Mononuclear cell (primary cell): ENCODE measurements around the gene ELAVL1. TPM values are rescaled to one million over a fixed set of nuclear protein-coding genes. Genes with fewer than 3 reads are reported as not detected.
"Not testable (repeated sequence)": the region's sequence is repeated elsewhere in the genome, so short reads cannot be mapped to it uniquely, and the experiment has no call there.

ENCODE experiments used
- H3K27me3 ChIP-seq: 2 replicates; pipeline ENCODE4 v1.6.0; 2011; ENCODE audit warnings: low read length, control low read depth; ENCODE audit not compliant: insufficient read depth
- H3K4me1 ChIP-seq: 2 replicates; pipeline ENCODE4 v1.5.1; 2011; ENCODE audit warnings: mild to moderate bottlenecking, low read length, control low read depth; ENCODE audit not compliant: insufficient read depth
- H3K4me3 ChIP-seq: 2 replicates; pipeline ENCODE4 v1.5.1; 2011; ENCODE audit warnings: mild to moderate bottlenecking, low read length, moderate library complexity
- H3K9me3 ChIP-seq: 2 replicates; pipeline ENCODE4 v1.5.1; 2011; ENCODE audit warnings: low read depth, mild to moderate bottlenecking, control low read depth, low read length
- total RNA-seq: library from RNA; depleted of rRNA; stranded (reverse); fragments of >200 nt; gene quantifications from one replicate; pipeline ENCODE4 v1.2.3, GENCODE V29; 2012

ELAVL1 gene
- total RNA-seq, 1 donor: 9.2 TPM

DNA sequence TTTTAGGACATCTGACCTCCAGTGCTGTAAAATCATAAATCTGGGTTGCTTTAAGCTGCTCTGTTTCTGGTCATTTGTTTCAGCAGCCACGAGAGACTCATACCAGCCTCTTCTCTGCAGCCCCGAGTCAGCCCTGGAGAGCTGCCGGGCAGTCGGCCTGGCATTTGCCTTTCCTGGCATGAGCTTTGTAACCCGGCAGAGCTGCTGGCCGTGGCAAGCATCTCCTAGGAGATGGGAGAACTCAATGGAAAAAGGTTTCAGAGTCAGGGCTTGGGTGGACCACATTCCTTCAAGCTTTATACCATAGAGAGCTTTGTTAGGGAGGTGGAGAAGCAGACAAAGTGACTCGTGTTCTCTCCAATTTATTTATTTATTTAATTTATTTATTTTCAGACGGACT is 25.5 kb upstream of the ELAVL1 start:
- Histone ChIP-seq H3K4me3 (no peak overlapping the region), H3K4me1 (no peaks in the 10 kb centered on the region), H3K9me3 (no peaks in the 10 kb centered on the region), H3K27me3 (no peaks in the 10 kb centered on the region)

DNA sequence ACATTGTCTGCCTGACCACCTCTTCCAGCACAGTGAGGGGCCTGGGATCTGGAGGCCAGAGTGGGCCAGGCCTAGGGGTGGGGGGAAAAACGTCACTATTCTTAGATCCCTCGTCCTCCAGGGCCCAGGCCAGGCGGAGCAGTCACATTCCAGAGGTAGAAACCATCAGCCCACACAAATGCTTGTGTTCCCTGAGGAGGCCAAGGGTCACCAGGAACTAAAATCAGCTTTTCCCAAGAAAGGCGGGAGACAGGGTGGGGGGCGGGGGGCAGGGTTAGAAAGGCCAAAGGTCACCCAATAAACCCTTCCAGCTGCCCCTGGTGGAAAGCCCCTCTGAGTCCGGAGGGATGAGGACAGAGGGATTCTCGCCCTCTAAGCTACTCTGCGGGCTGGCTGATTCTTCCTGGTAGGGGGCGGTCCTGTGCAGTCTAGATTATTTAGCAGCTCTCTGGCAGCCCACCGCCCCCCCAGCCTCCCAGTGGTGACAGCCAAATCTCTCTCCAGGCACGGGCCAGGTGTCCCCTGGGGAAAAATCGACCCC is 23.6 kb upstream of the ELAVL1 start:
- H3K4me3 ChIP-seq: no peak overlapping the region
- no peaks in the 10 kb centered on the region for H3K4me1 ChIP-seq

DNA sequence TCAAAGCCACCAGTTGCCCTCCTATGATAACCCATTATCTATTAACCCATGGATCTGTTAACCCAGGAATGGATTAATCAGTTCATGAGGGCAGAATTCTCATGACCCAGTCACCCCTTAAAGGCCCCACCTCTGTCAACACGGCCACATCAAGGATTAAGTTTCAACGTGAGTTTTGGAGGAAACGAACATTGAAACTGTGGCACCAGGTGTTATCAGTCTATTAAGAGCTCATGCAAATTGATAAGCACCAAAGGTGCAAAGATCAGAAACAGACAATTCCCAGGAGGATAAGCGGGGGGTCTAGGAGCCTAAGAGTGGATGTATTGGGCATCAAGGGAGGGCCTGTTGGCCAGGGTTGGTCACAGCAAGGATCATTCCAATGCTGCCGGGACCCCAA is 19.9 kb upstream of the ELAVL1 start:
- H3K9me3 ChIP-seq: no peaks in the 10 kb centered on the region
- no peak overlapping the region for H3K4me3 ChIP-seq
- H3K27me3 ChIP-seq: no peaks in the 10 kb centered on the region
- no peaks in the 10 kb centered on the region for H3K4me1 ChIP-seq

More for the DNA sequence above, 23.6 kb upstream of the ELAVL1 start:
- Histone ChIP-seq H3K27me3 (no peaks in the 10 kb centered on the region), H3K9me3 (no peaks in the 10 kb centered on the region)

DNA sequence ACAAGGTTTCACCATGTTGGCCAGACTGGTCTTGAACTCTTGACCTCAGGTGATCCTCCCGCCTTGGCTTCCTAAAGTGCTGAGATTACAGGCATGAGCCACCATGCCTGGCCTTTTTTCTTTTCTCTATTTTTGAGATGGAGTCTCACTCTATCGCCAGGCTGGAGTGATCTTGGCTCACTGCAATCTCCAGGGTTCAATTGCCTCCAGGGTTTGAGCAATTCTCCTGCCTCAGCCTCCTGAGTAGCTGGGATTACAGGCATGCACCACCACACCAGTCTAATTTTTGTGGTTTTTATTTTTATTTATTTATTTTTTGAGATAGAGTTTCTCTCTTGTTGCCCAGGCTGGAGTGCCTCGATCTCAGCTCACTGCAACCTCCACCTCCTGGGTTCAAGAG is 18.8 kb upstream of the ELAVL1 start:
- not testable (repeated sequence) for H3K27me3 ChIP-seq, H3K9me3 ChIP-seq, H3K4me1 ChIP-seq, H3K4me3 ChIP-seq

DNA sequence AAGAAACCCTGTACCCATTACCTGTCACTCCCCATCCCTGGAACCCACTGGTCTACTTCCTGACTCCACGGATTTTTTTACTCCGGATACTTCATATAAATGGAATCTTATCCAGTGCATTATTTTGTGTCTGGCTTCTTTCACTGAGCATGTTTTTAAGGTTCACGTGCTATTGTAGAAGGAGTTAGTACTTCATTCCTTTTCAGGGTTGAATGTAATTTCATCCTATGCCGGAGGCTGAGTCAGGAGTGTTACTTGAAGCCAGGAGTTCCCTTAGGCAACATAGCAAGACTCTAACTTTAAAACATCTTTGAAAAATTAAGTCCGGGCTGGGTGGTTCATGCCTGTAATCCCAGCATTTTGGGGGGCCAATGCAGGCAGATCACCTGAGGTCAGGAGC is 17.9 kb upstream of the ELAVL1 start:
- Histone ChIP-seq H3K4me3 (no peak overlapping the region), H3K27me3 (no peaks in the 10 kb centered on the region), H3K4me1 (no peaks in the 10 kb centered on the region), H3K9me3 (no peaks in the 10 kb centered on the region)

DNA sequence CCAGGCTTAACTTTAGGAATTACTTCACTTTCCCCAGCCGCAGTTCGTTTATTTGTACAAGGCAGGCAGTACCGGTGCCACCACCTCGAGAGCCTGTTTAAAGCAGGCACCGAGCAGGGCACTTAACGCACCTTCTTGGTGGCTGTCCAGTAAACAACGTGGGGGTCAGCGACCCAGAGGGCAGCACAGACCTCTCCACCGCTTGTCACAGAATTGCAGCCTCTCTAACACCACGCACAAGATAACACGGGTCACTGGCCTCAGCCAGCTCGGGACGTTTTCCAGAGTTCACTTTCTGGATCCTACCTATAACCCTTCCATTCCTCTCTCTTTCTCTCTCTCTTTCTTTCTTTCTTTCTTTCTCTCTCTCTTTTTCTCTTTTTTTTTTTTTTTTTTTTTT is 16.8 kb upstream of the ELAVL1 start:
- Histone ChIP-seq H3K4me3 (no peak overlapping the region), H3K27me3 (no peaks in the 10 kb centered on the region), H3K9me3 (no peaks in the 10 kb centered on the region), H3K4me1 (no peaks in the 10 kb centered on the region)

DNA sequence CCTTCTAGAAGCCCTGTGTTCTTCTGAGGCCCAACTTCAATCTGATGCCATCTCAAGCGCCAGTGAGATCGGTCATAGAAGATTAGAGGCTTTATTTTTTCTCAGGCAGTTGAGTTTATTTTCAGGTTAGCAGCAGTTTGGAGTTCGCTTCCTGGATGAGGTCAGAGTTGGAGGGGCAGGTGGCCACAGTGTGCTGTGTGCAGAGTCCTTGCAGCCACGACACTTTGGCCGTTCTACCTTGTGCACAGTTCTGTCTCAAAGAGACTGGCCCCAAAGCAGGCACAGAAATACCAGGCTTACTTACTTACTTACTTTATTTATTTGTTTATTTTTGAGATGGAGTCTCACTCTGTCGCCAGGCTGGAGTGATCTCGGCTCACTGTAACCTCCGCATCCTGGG is 15.9 kb upstream of the ELAVL1 start:
- no peaks in the 10 kb centered on the region for H3K4me1 ChIP-seq
- no peak overlapping the region for H3K4me3 ChIP-seq
- no peaks in the 10 kb centered on the region for H3K9me3 ChIP-seq
- no peaks in the 10 kb centered on the region for H3K27me3 ChIP-seq

DNA sequence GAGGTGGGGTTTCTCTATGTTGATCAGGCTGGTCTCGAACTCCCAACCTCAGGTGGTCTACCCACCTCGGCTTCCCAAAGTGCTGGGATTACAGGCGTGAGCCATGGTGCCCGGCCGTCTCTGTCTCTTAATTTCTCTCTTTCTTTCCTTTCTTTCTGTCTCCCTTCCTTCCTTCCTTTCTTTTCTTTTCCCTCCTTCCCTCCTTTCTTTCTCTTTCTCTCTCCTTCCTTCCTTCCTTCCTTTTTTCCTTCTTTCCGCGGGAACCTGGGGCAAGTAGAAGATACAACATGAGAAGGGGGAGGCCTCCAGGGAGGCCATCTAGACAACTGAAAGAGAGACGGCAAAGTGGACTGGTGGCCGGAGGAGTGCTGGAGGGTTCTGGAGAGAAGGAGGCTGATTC is 15.2 kb upstream of the ELAVL1 start:
- H3K9me3 ChIP-seq: no peaks in the 10 kb centered on the region
- H3K27me3 ChIP-seq: no peaks in the 10 kb centered on the region
- no peak overlapping the region for H3K4me3 ChIP-seq
- no peaks in the 10 kb centered on the region for H3K4me1 ChIP-seq

DNA sequence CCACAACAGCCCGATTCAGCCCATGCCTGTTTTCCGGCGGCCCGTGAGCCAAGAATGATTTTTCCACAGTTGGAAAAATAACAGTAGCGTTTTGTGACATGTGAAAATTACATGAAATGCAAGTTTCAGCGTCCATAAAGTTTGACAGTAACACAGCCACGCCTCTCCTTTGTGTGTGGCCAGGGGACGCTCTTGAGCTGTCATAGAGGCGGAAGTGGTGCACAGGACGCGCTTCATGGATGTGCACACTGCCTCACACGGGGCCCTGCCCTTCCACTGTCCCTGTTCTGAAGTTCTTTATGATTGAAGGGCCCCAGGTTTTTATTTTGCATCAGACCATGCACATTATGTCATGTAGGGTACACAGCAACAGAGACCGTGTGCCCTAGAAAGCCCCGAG is 12.4 kb upstream of the ELAVL1 start:
- no peaks in the 10 kb centered on the region for H3K4me1 ChIP-seq
- no peaks in the 10 kb centered on the region for H3K27me3 ChIP-seq
- H3K9me3 ChIP-seq: no peaks in the 10 kb centered on the region
- H3K4me3 ChIP-seq: no peak overlapping the region

DNA sequence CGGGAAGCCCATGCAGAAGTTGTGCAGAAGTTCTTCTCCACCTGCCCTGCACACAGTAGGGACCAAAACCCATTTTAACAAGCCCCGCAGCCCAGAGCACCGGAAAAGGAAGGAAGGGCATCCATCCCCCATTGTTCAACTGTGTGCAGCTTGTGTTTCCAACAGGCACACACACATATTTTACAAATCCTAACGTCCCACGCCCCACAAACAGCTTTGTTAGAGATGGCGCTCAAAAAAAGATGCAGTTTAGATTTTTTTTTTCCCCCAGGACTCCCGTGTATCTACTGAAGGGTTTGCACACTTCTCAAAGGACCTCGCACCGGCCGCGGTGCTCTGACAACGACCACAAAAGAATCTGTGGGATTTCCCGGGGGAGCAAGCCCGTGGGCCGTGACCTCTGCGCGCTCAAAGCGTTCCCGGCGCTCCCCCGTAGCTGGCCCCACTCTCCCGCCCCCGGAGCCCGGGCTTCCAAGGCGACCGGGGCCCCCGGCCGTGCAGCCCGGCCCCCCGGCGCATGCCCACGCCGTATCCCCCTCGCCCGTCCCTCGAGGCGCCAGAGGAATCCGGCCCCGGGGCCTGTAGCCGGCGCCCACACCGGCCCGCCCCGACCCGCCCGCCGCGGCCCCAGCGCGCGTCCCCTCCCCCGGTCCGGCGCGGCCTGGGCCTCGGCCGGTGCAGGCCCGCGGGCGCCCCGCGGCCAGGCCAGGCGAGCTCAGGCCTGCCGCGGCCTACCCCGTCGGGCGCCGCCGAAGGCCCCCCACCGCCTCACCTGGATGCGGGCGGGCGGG is 523 bp downstream of the ELAVL1 start:
- Histone ChIP-seq H3K9me3 (no peaks in the 10 kb centered on the region), H3K4me1 (peaks cover 43% of the 10 kb centered on the region), H3K4me3 (peak overlapping the region; percentile 42), H3K27me3 (no peaks in the 10 kb centered on the region)

DNA sequence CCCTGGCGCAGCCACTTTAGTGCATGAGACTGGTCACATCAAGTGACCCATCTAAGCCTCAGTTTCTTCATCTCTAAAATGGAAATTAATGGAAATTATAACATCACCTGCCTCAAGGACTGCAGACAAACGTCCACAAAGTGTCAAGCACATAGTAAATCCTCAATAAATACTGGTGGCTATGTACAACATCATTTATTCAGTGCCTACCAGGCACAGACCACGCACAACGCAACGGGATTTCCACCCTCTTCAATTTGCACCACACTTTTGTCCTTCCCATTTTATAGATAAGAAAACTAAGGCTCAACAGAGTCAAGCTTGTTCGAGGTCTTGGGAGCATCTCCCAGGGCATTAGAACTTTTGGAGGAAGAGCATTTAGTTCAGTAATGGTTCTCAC is 1.4 kb downstream of the ELAVL1 start:
- Histone ChIP-seq H3K4me1 (peaks cover 43% of the 10 kb centered on the region), H3K27me3 (no peaks in the 10 kb centered on the region), H3K4me3 (no peak overlapping the region), H3K9me3 (no peaks in the 10 kb centered on the region)

DNA sequence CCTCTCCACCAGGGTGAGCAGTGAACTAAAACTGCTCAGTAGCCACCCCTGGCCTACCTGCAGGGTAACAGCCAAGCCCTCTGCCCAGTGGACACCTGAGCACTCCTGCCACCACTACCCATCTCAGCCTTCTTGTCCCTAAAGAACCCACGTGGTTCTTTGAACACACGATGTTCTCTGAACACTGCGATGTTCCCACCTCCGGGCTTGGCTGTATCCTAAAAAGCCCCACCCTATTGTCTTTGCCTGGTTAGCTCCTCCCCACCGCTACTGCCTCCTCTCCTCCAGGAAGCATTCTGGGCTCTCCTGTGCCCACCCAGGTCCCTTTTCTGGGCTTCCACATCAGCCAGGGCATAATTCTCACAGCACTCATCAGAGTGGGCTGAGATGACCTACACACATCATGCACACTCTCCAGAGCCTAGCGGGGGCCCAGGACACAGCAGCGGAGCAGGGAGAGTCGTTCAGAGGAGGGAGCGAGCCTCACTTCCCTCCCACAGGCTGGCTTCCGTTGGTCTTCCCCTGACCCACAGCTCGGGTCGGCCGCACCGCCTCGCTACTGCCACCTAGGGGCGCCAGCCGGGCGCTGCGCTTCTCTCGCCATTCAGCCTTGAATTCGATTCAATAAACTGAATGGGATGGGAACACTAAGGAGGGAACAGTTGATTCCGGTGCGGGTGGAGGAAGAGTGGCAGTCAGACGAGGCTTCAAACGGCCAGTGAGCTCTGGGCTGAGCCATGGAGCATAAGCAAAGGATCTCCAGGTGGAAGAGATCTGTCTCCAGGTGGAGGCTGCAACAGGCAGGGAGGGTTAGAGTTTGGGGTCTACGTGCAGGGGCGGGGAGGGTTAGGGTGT is 3.2 kb downstream of the ELAVL1 start:
- peaks cover 60% of the 10 kb centered on the region for H3K4me1 ChIP-seq
- no peak overlapping the region for H3K4me3 ChIP-seq
- H3K9me3 ChIP-seq: no peaks in the 10 kb centered on the region
- no peaks in the 10 kb centered on the region for H3K27me3 ChIP-seq

DNA sequence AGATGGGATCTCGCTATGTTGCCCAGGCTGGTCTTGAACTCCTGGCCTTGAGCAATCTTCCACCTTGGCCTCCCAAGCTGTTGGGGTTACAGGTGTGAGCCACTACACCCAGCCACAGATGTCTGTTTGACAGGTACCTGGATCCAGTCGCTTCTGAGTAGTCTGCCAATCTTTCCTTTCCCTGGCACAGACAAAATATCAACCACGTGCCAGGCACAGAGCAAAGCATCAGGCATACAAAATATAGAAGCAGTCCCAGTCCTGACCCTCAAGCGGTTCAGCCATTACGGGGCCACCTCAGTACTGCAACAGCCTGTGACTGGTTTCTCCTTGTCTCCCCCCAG is 3.8 kb downstream of the ELAVL1 start:
- H3K9me3 ChIP-seq: no peaks in the 10 kb centered on the region
- no peak overlapping the region for H3K4me3 ChIP-seq
- H3K4me1 ChIP-seq: peaks cover 61% of the 10 kb centered on the region
- H3K27me3 ChIP-seq: no peaks in the 10 kb centered on the region

DNA sequence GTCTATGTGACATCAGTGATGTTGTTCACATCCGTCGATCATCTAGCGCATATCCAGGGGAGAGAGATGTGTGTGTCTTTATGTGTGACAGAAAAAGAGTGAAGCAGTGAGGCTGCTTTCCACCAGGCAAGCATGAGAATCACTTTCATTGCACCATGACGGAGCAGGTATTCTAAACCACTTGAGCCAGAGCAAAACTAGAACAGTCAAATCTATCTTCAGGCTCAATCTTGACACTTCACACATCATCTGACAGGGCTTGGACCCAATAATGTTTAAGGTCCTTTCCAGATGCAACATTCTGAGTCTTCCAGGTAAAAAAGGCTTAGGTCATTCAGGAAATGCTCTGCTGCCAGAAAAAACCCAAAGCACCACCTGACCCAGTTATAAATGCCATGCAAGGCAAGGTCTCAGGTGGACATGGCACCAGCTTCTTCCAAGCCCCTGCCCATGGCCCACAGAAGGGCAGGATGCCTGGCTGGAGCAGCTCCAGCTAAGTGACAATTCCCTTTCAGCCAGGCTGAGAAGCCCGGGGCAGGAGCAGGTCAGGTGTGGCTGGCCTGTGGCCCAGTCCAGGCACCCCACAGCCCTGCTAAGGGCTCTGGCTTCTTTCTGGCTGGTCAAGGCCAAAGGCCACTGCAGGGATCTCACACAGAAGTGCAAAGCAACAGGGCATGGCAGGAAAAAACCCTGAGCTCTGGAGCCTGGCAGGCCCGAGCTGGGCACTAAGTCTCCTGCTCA is 5.0 kb downstream of the ELAVL1 start:
- Histone ChIP-seq H3K9me3 (no peaks in the 10 kb centered on the region), H3K4me3 (no peak overlapping the region), H3K27me3 (no peaks in the 10 kb centered on the region), H3K4me1 (peaks cover 56% of the 10 kb centered on the region)

DNA sequence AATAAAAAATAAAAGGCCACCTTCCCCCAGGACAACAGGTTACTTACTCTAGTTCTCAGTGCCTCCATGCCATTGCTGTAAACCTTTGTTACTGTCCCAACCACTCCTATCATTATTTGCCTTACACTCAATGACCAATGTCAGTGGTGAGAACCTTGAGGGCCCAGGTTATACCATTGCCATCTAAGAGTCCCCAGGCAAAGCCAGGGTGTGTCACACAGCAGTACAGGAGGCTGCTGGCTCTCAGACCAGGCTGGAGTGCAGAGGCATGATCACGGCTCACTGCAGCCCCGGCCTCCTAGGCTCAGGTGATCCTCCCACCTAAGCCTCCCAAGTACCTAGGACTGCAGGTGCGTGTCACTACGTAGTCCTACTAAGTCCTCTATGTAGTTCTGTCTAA is 6.1 kb downstream of the ELAVL1 start:
- Histone ChIP-seq H3K4me1 (peaks cover 50% of the 10 kb centered on the region), H3K4me3 (no peak overlapping the region), H3K9me3 (no peaks in the 10 kb centered on the region), H3K27me3 (no peaks in the 10 kb centered on the region)
